ENCODE data around the gene B4GALT5.

DNA sequence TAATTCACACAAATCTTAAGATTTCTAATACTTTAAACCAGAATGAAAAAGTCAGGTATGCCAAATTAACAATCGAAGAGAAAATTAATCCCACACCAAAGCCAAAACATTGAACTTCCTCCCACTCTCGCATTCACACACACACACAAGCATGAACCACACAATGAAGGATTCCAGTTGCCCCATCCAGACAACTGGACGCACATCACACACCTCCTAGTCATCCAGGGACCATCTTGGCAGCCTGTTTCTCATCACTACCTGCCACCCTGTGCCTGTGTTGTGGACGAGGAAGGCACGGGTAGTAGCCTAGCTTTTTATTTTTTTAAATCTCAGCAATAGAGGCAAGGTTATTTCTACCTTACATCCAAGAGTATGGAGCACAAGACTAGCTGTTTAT, 15.2 kb downstream of the B4GALT5 start:
- TF ChIP-seq, protein P1, sequence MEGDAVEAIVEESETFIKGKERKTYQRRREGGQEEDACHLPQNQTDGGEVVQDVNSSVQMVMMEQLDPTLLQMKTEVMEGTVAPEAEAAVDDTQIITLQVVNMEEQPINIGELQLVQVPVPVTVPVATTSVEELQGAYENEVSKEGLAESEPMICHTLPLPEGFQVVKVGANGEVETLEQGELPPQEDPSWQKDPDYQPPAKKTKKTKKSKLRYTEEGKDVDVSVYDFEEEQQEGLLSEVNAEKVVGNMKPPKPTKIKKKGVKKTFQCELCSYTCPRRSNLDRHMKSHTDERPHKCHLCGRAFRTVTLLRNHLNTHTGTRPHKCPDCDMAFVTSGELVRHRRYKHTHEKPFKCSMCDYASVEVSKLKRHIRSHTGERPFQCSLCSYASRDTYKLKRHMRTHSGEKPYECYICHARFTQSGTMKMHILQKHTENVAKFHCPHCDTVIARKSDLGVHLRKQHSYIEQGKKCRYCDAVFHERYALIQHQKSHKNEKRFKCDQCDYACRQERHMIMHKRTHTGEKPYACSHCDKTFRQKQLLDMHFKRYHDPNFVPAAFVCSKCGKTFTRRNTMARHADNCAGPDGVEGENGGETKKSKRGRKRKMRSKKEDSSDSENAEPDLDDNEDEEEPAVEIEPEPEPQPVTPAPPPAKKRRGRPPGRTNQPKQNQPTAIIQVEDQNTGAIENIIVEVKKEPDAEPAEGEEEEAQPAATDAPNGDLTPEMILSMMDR (IDR thresholded peaks at IDR 0.05; ENCODE audit: insufficient read depth, low read length), result no peak
- TF ChIP-seq POLR2AphosphoS5 (IDR thresholded peaks at IDR 0.05; ENCODE audit: low read depth), result no peak
- TF ChIP-seq, protein P2, sequence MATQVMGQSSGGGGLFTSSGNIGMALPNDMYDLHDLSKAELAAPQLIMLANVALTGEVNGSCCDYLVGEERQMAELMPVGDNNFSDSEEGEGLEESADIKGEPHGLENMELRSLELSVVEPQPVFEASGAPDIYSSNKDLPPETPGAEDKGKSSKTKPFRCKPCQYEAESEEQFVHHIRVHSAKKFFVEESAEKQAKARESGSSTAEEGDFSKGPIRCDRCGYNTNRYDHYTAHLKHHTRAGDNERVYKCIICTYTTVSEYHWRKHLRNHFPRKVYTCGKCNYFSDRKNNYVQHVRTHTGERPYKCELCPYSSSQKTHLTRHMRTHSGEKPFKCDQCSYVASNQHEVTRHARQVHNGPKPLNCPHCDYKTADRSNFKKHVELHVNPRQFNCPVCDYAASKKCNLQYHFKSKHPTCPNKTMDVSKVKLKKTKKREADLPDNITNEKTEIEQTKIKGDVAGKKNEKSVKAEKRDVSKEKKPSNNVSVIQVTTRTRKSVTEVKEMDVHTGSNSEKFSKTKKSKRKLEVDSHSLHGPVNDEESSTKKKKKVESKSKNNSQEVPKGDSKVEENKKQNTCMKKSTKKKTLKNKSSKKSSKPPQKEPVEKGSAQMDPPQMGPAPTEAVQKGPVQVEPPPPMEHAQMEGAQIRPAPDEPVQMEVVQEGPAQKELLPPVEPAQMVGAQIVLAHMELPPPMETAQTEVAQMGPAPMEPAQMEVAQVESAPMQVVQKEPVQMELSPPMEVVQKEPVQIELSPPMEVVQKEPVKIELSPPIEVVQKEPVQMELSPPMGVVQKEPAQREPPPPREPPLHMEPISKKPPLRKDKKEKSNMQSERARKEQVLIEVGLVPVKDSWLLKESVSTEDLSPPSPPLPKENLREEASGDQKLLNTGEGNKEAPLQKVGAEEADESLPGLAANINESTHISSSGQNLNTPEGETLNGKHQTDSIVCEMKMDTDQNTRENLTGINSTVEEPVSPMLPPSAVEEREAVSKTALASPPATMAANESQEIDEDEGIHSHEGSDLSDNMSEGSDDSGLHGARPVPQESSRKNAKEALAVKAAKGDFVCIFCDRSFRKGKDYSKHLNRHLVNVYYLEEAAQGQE (IDR thresholded peaks at IDR 0.05; ENCODE audit: insufficient replicate concordance, low read depth), result no peak
